Heart left ventricle (tissue), 16 donors: ENCODE measurements around the gene ARV1. TPM values are rescaled to one million over a fixed set of nuclear protein-coding genes. Genes with fewer than 3 reads are reported as not detected.
"Not testable (repeated sequence)": the region's sequence is repeated elsewhere in the genome, so short reads cannot be mapped to it uniquely, and the experiment has no call there.

Experiments
- ATAC-seq, 4 donors: fragments of 200-7000 bp; cut with Tn5 transposase; one replicate each; pipeline ENCODE4 v1.9.1; 2020 to 2022; ENCODE audit warnings: moderate library complexity in 4 of 4, mild to moderate bottlenecking in 3 of 4, moderate number of reproducible peaks in 1 of 4
- DNase-seq, 5 donors: peaks; one replicate each; pipeline ENCODE4 v3.0.0-alpha.2; 2020
- H3K27ac ChIP-seq, 12 donors: fragments of 200-600 bp; sonication (generic) in 4 of 12; one replicate each; pipeline versions ENCODE4 v1.5.0 to v1.8.0; 2016 to 2022; ENCODE audit warnings: mild to moderate bottlenecking in 2 of 12
- H3K27me3 ChIP-seq, 9 donors: fragments of 200-600 bp; sonication (generic) in 2 of 9; one replicate each; pipeline versions ENCODE4 v1.5.1 to v1.8.0; 2016 to 2022; ENCODE audit warnings: mild to moderate bottlenecking in 3 of 9
- H3K36me3 ChIP-seq, 9 donors: fragments of 200-600 bp; sonication (generic) in 2 of 9; one replicate each; pipeline versions ENCODE4 v1.5.0 to v1.8.0; 2018 to 2022; ENCODE audit warnings: mild to moderate bottlenecking in 2 of 9
- H3K4me1 ChIP-seq, 12 donors: fragments of 200-600 bp; sonication (generic) in 4 of 12; one replicate each; pipeline versions ENCODE4 v1.5.0 to v1.8.0; 2016 to 2022; ENCODE audit warnings: mild to moderate bottlenecking in 3 of 12
- H3K4me3 ChIP-seq, 12 donors: fragments of 200-600 bp; sonication (generic) in 4 of 12; one replicate each; pipeline versions ENCODE4 v1.5.0 to v1.8.0; 2017 to 2022; ENCODE audit warnings: mild to moderate bottlenecking in 9 of 12, moderate library complexity in 4 of 12
- H3K9me3 ChIP-seq, 12 donors: fragments of 200-600 bp; sonication (generic) in 4 of 12; one replicate each; pipeline versions ENCODE4 v1.5.0 to v1.8.0; 2016 to 2022; ENCODE audit warnings: mild to moderate bottlenecking in 1 of 12
- CTCF ChIP-seq, 12 donors: fragments of 200-600 bp; sonication (generic) in 4 of 12; IDR thresholded peaks; one replicate each; pipeline versions ENCODE4 v1.5.0 to v1.8.0; 2018 to 2022; ENCODE audit warnings: antibody characterized with exemption in 12 of 12, mild to moderate bottlenecking in 5 of 12
- POLR2A ChIP-seq, 2 donors: fragments of 450-650 bp; IDR thresholded peaks; one replicate each; pipeline ENCODE4 v1.6.1; 2017; ENCODE audit warnings: antibody characterized with exemption in 2 of 2, mild to moderate bottlenecking in 2 of 2, moderate library complexity in 2 of 2
- WGBS, 4 donors: extraction: QIAGEN DNeasy Blood & Tissue Kit in 2 of 4; methylation state at CpG; one replicate each; pipeline versions ENCODE4 v1.1.5 to v1.1.7; 2013 to 2018; 5-methylcytosine and 5-hydroxymethylcytosine counted together
- intact Hi-C, 10 donors: fragments of 100-400 bp; cut with DNase I; formaldehyde crosslinking; loops; one replicate each; pipeline versions ENCODE4 v1.11.1 to v1.14.2; 2022
- polyA plus RNA-seq, 2 donors: library from polyadenylated mRNA; stranded (reverse); fragments of 200-250 nt; gene quantifications; one replicate each; pipeline ENCODE4 v1.2.3, GENCODE V29; 2013
- total RNA-seq, 9 donors: library from RNA; depleted of rRNA in 2 of 9; stranded (reverse); fragments of >200 nt in 2 of 9; fragmentation: NEBNext Ultra II Directional in 3 of 9; extraction: Animal tissue kit (Norgen Biotek cat#: 25700) in 3 of 9; gene quantifications; one replicate each; pipeline versions ENCODE4 v1.1.0 to v1.2.4, GENCODE V29; 2016 to 2023
- donor health status: ischemic (EF 13 %, LVEDD 7.1; RV severe dilation, severe dysfunction).
- donor health status: healthy with polysubstance abuse.
- donor health status: DM: no; HTN: yes; CAD: no.
- donor health status: DM: no; HTN: no; CAD: no.
- donor health status: ischemic (EF 25% LVEDD 6.9; RV normal size, moderate dysfunction).
- donor health status: ischemic (EF 25% LVEDD 5.7; RV mildly dilated, moderate dysfunction).
- donor health status: healthy.
- donor health status: DM: yes; HTN: yes; CAD: no.
- donor health status: ischemic (EF 35%, LVEDD 5.7; RV mildly dilated, moderate dysfunction).
- donor health status: nonischemic (EF 11% LVEDD 7.7; RV severe dilation, severe dysfunction).
- donor health status: DM: yes; HTN: yes; CAD: no.
- donor health status: PGD.
- donor health status: ischemic (EF 29% LVEDD 5.4; RV normal size, mild dysfunction).
- donor health status: nonischemic (EF 23%, LVEDD 6.1; RV moderate dilation, normal function).

ARV1 gene
- total and polyA plus RNA-seq, 11 donors, result 16.3 to 49.7 (median 23.0) TPM

GRCh38 chr1:231000639-231001038 is 21.7 kb downstream of the ARV1 start:
- whole genome bisulfite sequencing, 4 donors, result 95 to 100% (median 98%) methylated on average over 1 of the region's 1 CpG
- Histone ChIP-seq H3K9me3 (peaks cover 0 to 27% (median 12%) of the 10 kb centered on the region in 12 donors), H3K4me1 (no peaks in the 10 kb centered on the region), H3K36me3 (peaks cover 0 to 69% (median 61%) of the 10 kb centered on the region in 9 donors), H3K4me3 (no peak overlapping the region), H3K27me3 (no peaks in the 10 kb centered on the region), H3K27ac (no peak overlapping the region)
- TF ChIP-seq CTCF (IDR thresholded peaks at IDR 0.05) (no peak), POLR2A (IDR thresholded peaks at IDR 0.05) (no peak)
- ATAC-seq (no peak), DNase-seq (no peak)
- intact Hi-C loops, result no loop called here

GRCh38 chr1:231001892-231002291 is 23.0 kb downstream of the ARV1 start:
- no peak overlapping the region for H3K4me3 ChIP-seq
- ATAC-seq, result no peak
- no peaks in the 10 kb centered on the region for H3K4me1 ChIP-seq
- intact Hi-C loops, result no loop called here
- H3K27me3 ChIP-seq, result no peaks in the 10 kb centered on the region
- no peak for DNase-seq
- TF ChIP-seq POLR2A (IDR thresholded peaks at IDR 0.05) (no peak), CTCF (IDR thresholded peaks at IDR 0.05) (no peak)
- H3K9me3 ChIP-seq, result peaks cover 0 to 38% (median 15%) of the 10 kb centered on the region in 12 donors
- H3K36me3 ChIP-seq, result peaks cover 0 to 56% (median 49%) of the 10 kb centered on the region in 9 donors
- no peak overlapping the region for H3K27ac ChIP-seq

- H3K4me1 ChIP-seq, H3K27ac ChIP-seq, DNase-seq, H3K4me3 ChIP-seq, intact Hi-C loops, H3K27me3 ChIP-seq, H3K36me3 ChIP-seq, ATAC-seq: not testable (repeated sequence)
- H3K9me3 ChIP-seq, result peaks cover 0 to 48% (median 20%) of the 10 kb centered on the region in 12 donors
- WGBS, 4 donors, result 44 to 70% (median 57%) methylated on average over 1 of the region's 1 CpG
Observed at GRCh38 chr1:231007535-231007934, 28.6 kb downstream of the ARV1 start.

GRCh38 chr1:231011360-231011759 is 32.5 kb downstream of the ARV1 start:
- H3K27me3 ChIP-seq, result no peaks in the 10 kb centered on the region
- TF ChIP-seq POLR2A (IDR thresholded peaks at IDR 0.05) (no peak), CTCF (IDR thresholded peaks at IDR 0.05) (no peak)
- peaks cover 0 to 16% (median 7%) of the 10 kb centered on the region in 12 donors for H3K9me3 ChIP-seq
- no peak overlapping the region for H3K4me3 ChIP-seq
- no peaks in the 10 kb centered on the region for H3K4me1 ChIP-seq
- no peak for DNase-seq
- H3K36me3 ChIP-seq, result peaks cover 0 to 4% (median 0%) of the 10 kb centered on the region in 9 donors
- H3K27ac ChIP-seq, result no peak overlapping the region
- no peak for ATAC-seq
- WGBS, 4 donors, result 86 to 89% (median 88%) methylated on average over 2 of the region's 2 CpGs
- intact Hi-C loops, result loop anchor here in 1 of 10 donors (10.0 kb wide), 1 partner anchor 203 kb away; no protein-coding TSS in a partner anchor

- Histone ChIP-seq H3K4me1 (no peaks in the 10 kb centered on the region), H3K9me3 (peaks cover 0 to 10% (median 5%) of the 10 kb centered on the region in 12 donors), H3K4me3 (no peak overlapping the region), H3K27ac (no peak overlapping the region), H3K27me3 (no peaks in the 10 kb centered on the region), H3K36me3 (peaks cover 0 to 5% (median 0%) of the 10 kb centered on the region in 9 donors)
- DNase-seq, result no peak
- no peak for ATAC-seq
- WGBS, 4 donors, result 86 to 100% (median 93%) methylated on average over 5 of the region's 5 CpGs
- intact Hi-C loops, result loop anchor here in 1 of 10 donors (10.0 kb wide), 1 partner anchor 203 kb away; no protein-coding TSS in a partner anchor
- no peak for TF ChIP-seq POLR2A (IDR thresholded peaks at IDR 0.05)
- TF ChIP-seq CTCF (IDR thresholded peaks at IDR 0.05), result no peak
Observed at GRCh38 chr1:231011963-231012362, 33.1 kb downstream of the ARV1 start.
